Pulmonary artery endothelial cell (primary cell): ENCODE data around the gene RGS8. TPM values are rescaled to one million over a fixed set of nuclear protein-coding genes. Genes with fewer than 3 reads are reported as not detected.

Experiments used
- DNase-seq: peaks from one replicate; pipeline ENCODE4 v3.0.0-alpha.2; 2011; ENCODE audit warnings: low read depth, low spot score
- total RNA-seq: library from RNA; depleted of rRNA; stranded (reverse); fragments of >200 nt; gene quantifications from 2 replicates; pipeline ENCODE4 v1.2.3, GENCODE V29; 2014

RGS8 gene
- not detected in 2 replicates for total RNA-seq

- no peak for DNase-seq
These were observed at the start of gene RGS8 for GRCh38 chr1:182684116-182684828. Gene RGS8 (minus strand): TSS chr1:182684587. CDS start chr1:182669649, 14,938 bp downstream.

- no peak for DNase-seq
These were observed 47.6 kb upstream of the RGS8 start for GRCh38 chr1:182731852-182732575.

GRCh38 chr1:182726912-182727311 is 42.5 kb upstream of the RGS8 start:
- no peak for DNase-seq

- DNase-seq: no peak
These were observed 41.2 kb upstream of the RGS8 start for GRCh38 chr1:182725259-182726255.

GRCh38 chr1:182724215-182724614 is 39.8 kb upstream of the RGS8 start:
- no peak for DNase-seq

GRCh38 chr1:182723200-182723599 is 38.8 kb upstream of the RGS8 start:
- DNase-seq: no peak

- no peak for DNase-seq
These were observed 37.1 kb upstream of the RGS8 start for GRCh38 chr1:182721525-182721924.

GRCh38 chr1:182720463-182720862 is 36.1 kb upstream of the RGS8 start:
- no peak for DNase-seq

- DNase-seq: no peak
These were observed 35.2 kb upstream of the RGS8 start for GRCh38 chr1:182719553-182719952.

- no peak for DNase-seq
These were observed 33.9 kb upstream of the RGS8 start for GRCh38 chr1:182718311-182718710.

GRCh38 chr1:182716740-182717720 is 32.6 kb upstream of the RGS8 start:
- DNase-seq: no peak

- no peak for DNase-seq
These were observed 31.1 kb upstream of the RGS8 start for GRCh38 chr1:182715531-182715930.

- DNase-seq: no peak
These were observed 30.2 kb upstream of the RGS8 start for GRCh38 chr1:182714546-182714945.

- no peak for DNase-seq
These were observed 29.6 kb upstream of the RGS8 start for GRCh38 chr1:182713939-182714338.

GRCh38 chr1:182713492-182713891 is 29.1 kb upstream of the RGS8 start:
- DNase-seq: no peak

GRCh38 chr1:182709855-182710254 is 25.5 kb upstream of the RGS8 start:
- no peak for DNase-seq

GRCh38 chr1:182709225-182709764 is 24.9 kb upstream of the RGS8 start:
- DNase-seq: no peak

- DNase-seq: no peak
These were observed 22.7 kb upstream of the RGS8 start for GRCh38 chr1:182707122-182707521.

GRCh38 chr1:182704677-182705076 is 20.3 kb upstream of the RGS8 start:
- no peak for DNase-seq

- DNase-seq: no peak
These were observed 19.2 kb upstream of the RGS8 start for GRCh38 chr1:182703539-182703938.
